Peyer's patch (tissue), 4 donors: ENCODE results near the gene MYL4. TPM values are rescaled to one million over a fixed set of nuclear protein-coding genes. Genes with fewer than 3 reads are reported as not detected.
"Not testable (repeated sequence)": the region's sequence is repeated elsewhere in the genome, so short reads cannot be mapped to it uniquely, and the experiment has no call there.

Experiments
- DNase-seq, 3 donors: peaks; one replicate each; pipeline ENCODE4 v3.0.0-alpha.2; 2017 to 2019
- H3K27ac ChIP-seq, 4 donors: fragments of 200-600 bp; sonication (generic); one replicate each; pipeline ENCODE4 v1.5.1; 2016 to 2019
- H3K27me3 ChIP-seq, 2 donors: fragments of 200-600 bp; sonication (generic); one replicate each; pipeline ENCODE4 v1.5.1; 2019
- H3K36me3 ChIP-seq, 3 donors: fragments of 200-600 bp; sonication (generic); one replicate each; pipeline ENCODE4 v1.5.1; 2016 to 2019
- H3K4me1 ChIP-seq, 4 donors: fragments of 200-600 bp; sonication (generic); one replicate each; pipeline ENCODE4 v1.5.1; 2016 to 2019
- H3K4me3 ChIP-seq, 4 donors: fragments of 200-600 bp; sonication (generic); 1 replicate in 3 of 4; 2 replicates in 1 of 4; pipeline ENCODE4 v1.5.1; 2016 to 2019; ENCODE audit warnings: mild to moderate bottlenecking in 1 of 4
- H3K9me3 ChIP-seq, 4 donors: fragments of 200-600 bp; sonication (generic); one replicate each; pipeline ENCODE4 v1.5.1; 2016 to 2019; ENCODE audit warnings: mild to moderate bottlenecking in 1 of 4
- CTCF ChIP-seq, 6 experiments: fragments of 450-650 bp in 4 of 6; fragments of 200-600 bp in 2 of 6; sonication (generic) in 1 of 6; IDR thresholded peaks; one replicate each; pipeline ENCODE4 v1.5.1; 2017 to 2019; ENCODE audit warnings: antibody characterized with exemption in 6 of 6, mild to moderate bottlenecking in 3 of 6, moderate library complexity in 1 of 6
- POLR2A ChIP-seq, 2 donors: fragments of 450-650 bp; IDR thresholded peaks; one replicate each; pipeline ENCODE4 v1.5.1; 2017; ENCODE audit warnings: antibody characterized with exemption in 2 of 2, mild to moderate bottlenecking in 2 of 2, moderate library complexity in 2 of 2
- total RNA-seq, 4 donors: library from RNA; depleted of rRNA; stranded (reverse); fragments of >200 nt; gene quantifications; one replicate each; pipeline ENCODE4 v1.1.0, GENCODE V29; 2016

MYL4 gene
- 1 to 10 TPM in 1 of 4 donors, not detected in 3; 9.1 TPM for total RNA-seq

GRCh38 chr17:47208744-47209488 is at the start of gene MYL4:
TSS of gene MYL4 (plus strand) at chr17:47209348. CDS start at chr17:47209423, 75 bp downstream.
- TF ChIP-seq CTCF (IDR thresholded peaks at IDR 0.05) (no peak), POLR2A (IDR thresholded peaks at IDR 0.05) (no peak)
- no peak within 1 kb of the TSS for H3K4me3 ChIP-seq
- H3K36me3 ChIP-seq, result no peaks in the 10 kb centered on the region
- no peaks in the 10 kb centered on the region for H3K27me3 ChIP-seq
- H3K27ac ChIP-seq, result no peak within 1 kb of the TSS
- no peaks in the 10 kb centered on the region for H3K9me3 ChIP-seq
- H3K4me1 ChIP-seq, result peaks cover 0 to 21% (median 11%) of the 10 kb centered on the region in 4 donors
- DNase-seq, result no peak

- no peak overlapping the region for H3K4me3 ChIP-seq
- TF ChIP-seq POLR2A (IDR thresholded peaks at IDR 0.05), result no peak
- peak overlapping the region in 1 of 4 donors; percentile 40 for H3K27ac ChIP-seq
- H3K4me1 ChIP-seq, result no peaks in the 10 kb centered on the region
- peaks cover 0 to 46% (median 0%) of the 10 kb centered on the region in 3 donors for H3K36me3 ChIP-seq
- H3K9me3 ChIP-seq, result no peaks in the 10 kb centered on the region
- DNase-seq, result no peak
- no peaks in the 10 kb centered on the region for H3K27me3 ChIP-seq
These were observed 47.0 kb upstream of the MYL4 start for GRCh38 chr17:47162013-47162622.

GRCh38 chr17:47164263-47164662 is 44.9 kb upstream of the MYL4 start:
- TF ChIP-seq POLR2A (IDR thresholded peaks at IDR 0.05) (no peak), CTCF (IDR thresholded peaks at IDR 0.05) (no peak)
- peaks cover 0 to 42% (median 0%) of the 10 kb centered on the region in 3 donors for H3K36me3 ChIP-seq
- no peak overlapping the region for H3K27ac ChIP-seq
- no peaks in the 10 kb centered on the region for H3K27me3 ChIP-seq
- DNase-seq, result no peak
- no peak overlapping the region for H3K4me3 ChIP-seq
- H3K4me1 ChIP-seq, result no peaks in the 10 kb centered on the region
- no peaks in the 10 kb centered on the region for H3K9me3 ChIP-seq

- no peaks in the 10 kb centered on the region for H3K9me3 ChIP-seq
- H3K36me3 ChIP-seq, result peaks cover 0 to 34% (median 0%) of the 10 kb centered on the region in 3 donors
- H3K27ac ChIP-seq, result no peak overlapping the region
- H3K4me3 ChIP-seq, result no peak overlapping the region
- TF ChIP-seq POLR2A (IDR thresholded peaks at IDR 0.05) (no peak), CTCF (IDR thresholded peaks at IDR 0.05) (no peak)
- DNase-seq, result no peak
- H3K27me3 ChIP-seq, result no peaks in the 10 kb centered on the region
- no peaks in the 10 kb centered on the region for H3K4me1 ChIP-seq
These were observed 44.0 kb upstream of the MYL4 start for GRCh38 chr17:47165137-47165536.

GRCh38 chr17:47166854-47167253 is 42.3 kb upstream of the MYL4 start:
- DNase-seq, H3K4me1 ChIP-seq, H3K4me3 ChIP-seq, H3K27ac ChIP-seq, H3K27me3 ChIP-seq, H3K9me3 ChIP-seq: not testable (repeated sequence)
- peaks cover 0 to 29% (median 0%) of the 10 kb centered on the region in 3 donors for H3K36me3 ChIP-seq

GRCh38 chr17:47168896-47169295 is 40.3 kb upstream of the MYL4 start:
- H3K36me3 ChIP-seq, result peaks cover 0 to 29% (median 0%) of the 10 kb centered on the region in 3 donors
- not testable (repeated sequence) for DNase-seq, H3K27me3 ChIP-seq, H3K27ac ChIP-seq, H3K4me1 ChIP-seq, H3K4me3 ChIP-seq, H3K9me3 ChIP-seq

- no peak for DNase-seq
- Histone ChIP-seq H3K4me1 (no peaks in the 10 kb centered on the region), H3K9me3 (no peaks in the 10 kb centered on the region), H3K4me3 (no peak overlapping the region), H3K36me3 (peaks cover 0 to 28% (median 0%) of the 10 kb centered on the region in 3 donors), H3K27me3 (no peaks in the 10 kb centered on the region), H3K27ac (no peak overlapping the region)
- TF ChIP-seq CTCF (IDR thresholded peaks at IDR 0.05) (no peak), POLR2A (IDR thresholded peaks at IDR 0.05) (no peak)
These were observed 38.4 kb upstream of the MYL4 start for GRCh38 chr17:47170710-47171109.
